H9 (cell line): ENCODE measurements around the gene VIPR2. TPM values are rescaled to one million over a fixed set of nuclear protein-coding genes. Genes with fewer than 3 reads are reported as not detected.

Experiments
- DNase-seq: peaks from one replicate; pipeline ENCODE4 v3.0.0-alpha.2; 2017
- H2AFZ ChIP-seq: one replicate; pipeline ENCODE4 v1.6.1; 2013; ENCODE audit warnings: mild to moderate bottlenecking, low read length, control low read depth, moderate library complexity
- H2AK5ac ChIP-seq: 2 replicates; pipeline ENCODE4 v1.6.1; 2013; ENCODE audit warnings: low read length, control low read depth, mixed read lengths; ENCODE audit not compliant: insufficient read length
- H2BK120ac ChIP-seq: one replicate; pipeline ENCODE4 v1.6.1; 2013; ENCODE audit warnings: low read depth, mild to moderate bottlenecking, low read length, control low read depth, inconsistent platforms; ENCODE audit not compliant: poor library complexity, severe bottlenecking
- H2BK12ac ChIP-seq: 2 replicates; pipeline ENCODE4 v1.6.1; 2013; ENCODE audit warnings: low read length, control low read depth, mixed read lengths, low read depth; ENCODE audit not compliant: insufficient read length
- H2BK15ac ChIP-seq: 2 replicates; pipeline ENCODE4 v1.6.1; 2013; ENCODE audit warnings: low read depth, low read length, control low read depth
- H2BK20ac ChIP-seq: one replicate; pipeline ENCODE4 v1.6.1; 2013; ENCODE audit warnings: low read depth, mild to moderate bottlenecking, low read length, control low read depth, inconsistent platforms; ENCODE audit not compliant: poor library complexity, severe bottlenecking
- H2BK5ac ChIP-seq: 2 replicates; pipeline ENCODE4 v1.6.1; 2013; ENCODE audit warnings: low read length, control low read depth, mixed read lengths; ENCODE audit not compliant: insufficient read length
- H3K14ac ChIP-seq: 2 replicates; pipeline ENCODE4 v1.6.1; 2013; ENCODE audit warnings: low read length, control low read depth; ENCODE audit not compliant: insufficient read depth
- H3K18ac ChIP-seq: 2 replicates; pipeline ENCODE4 v1.6.1; 2013; ENCODE audit warnings: low read depth, mild to moderate bottlenecking, mixed read lengths, low read length, control low read depth; ENCODE audit not compliant: insufficient read length
- H3K23ac ChIP-seq: 2 replicates; pipeline ENCODE4 v1.6.1; 2013; ENCODE audit warnings: low read length, control low read depth, mixed read lengths, low read depth; ENCODE audit not compliant: insufficient read length
- H3K23me2 ChIP-seq: 2 replicates; pipeline ENCODE4 v1.6.1; 2013; ENCODE audit warnings: low read depth, mild to moderate bottlenecking, mixed read lengths, low read length, control low read depth; ENCODE audit not compliant: insufficient read length, poor library complexity, severe bottlenecking
- H3K27ac ChIP-seq: 2 replicates; pipeline ENCODE4 v1.5.1; 2013; ENCODE audit warnings: low read length, control low read depth, mixed read lengths, low read depth; ENCODE audit not compliant: insufficient read length
- H3K27me3 ChIP-seq: 2 replicates; pipeline ENCODE4 v1.6.1; 2013; ENCODE audit warnings: low read length, control low read depth, inconsistent platforms; ENCODE audit not compliant: insufficient read depth
- H3K4ac ChIP-seq: 2 replicates; pipeline ENCODE4 v1.6.1; 2013; ENCODE audit warnings: low read depth, mild to moderate bottlenecking, control low read depth, inconsistent platforms, low read length, moderate library complexity
- H3K4me1 ChIP-seq: 2 replicates; pipeline ENCODE4 v1.6.1; 2013; ENCODE audit warnings: low read length, control low read depth, inconsistent platforms; ENCODE audit not compliant: insufficient read depth
- H3K4me2 ChIP-seq: 2 replicates; pipeline ENCODE4 v1.6.1; 2013; ENCODE audit warnings: low read length, control low read depth, mixed read lengths; ENCODE audit not compliant: insufficient read length, insufficient read depth
- H3K56ac ChIP-seq: 2 replicates; pipeline ENCODE4 v1.6.1; 2013; ENCODE audit warnings: low read depth, mild to moderate bottlenecking, mixed read lengths, low read length, control low read depth; ENCODE audit not compliant: insufficient read length
- H3K79me1 ChIP-seq: 2 replicates; pipeline ENCODE4 v1.6.1; 2013; ENCODE audit warnings: low read depth, mild to moderate bottlenecking, moderate library complexity, low read length, control low read depth, inconsistent platforms; ENCODE audit not compliant: insufficient read depth, poor library complexity, severe bottlenecking
- H3K79me2 ChIP-seq: 2 replicates; pipeline ENCODE4 v1.6.1; 2013; ENCODE audit warnings: low read length, control low read depth, inconsistent platforms; ENCODE audit not compliant: insufficient read depth
- H3K9ac ChIP-seq: 2 replicates; pipeline ENCODE4 v1.6.1; 2013; ENCODE audit warnings: low read length, control low read depth, mixed read lengths; ENCODE audit not compliant: insufficient read length; ENCODE audit errors: extremely low read depth
- H3K9me3 ChIP-seq: one replicate; pipeline ENCODE4 v1.6.1; 2013; ENCODE audit warnings: low read depth, low read length, inconsistent platforms; ENCODE audit not compliant: control insufficient read depth
- H3T11ph ChIP-seq: one replicate; pipeline ENCODE4 v1.6.1; 2013; ENCODE audit warnings: mild to moderate bottlenecking, low read length, control low read depth, inconsistent platforms
- H4K20me1 ChIP-seq: one replicate; pipeline ENCODE4 v1.6.1; 2013; ENCODE audit not compliant: control insufficient read depth, insufficient read length, insufficient read depth
- H4K5ac ChIP-seq: 2 replicates; pipeline ENCODE4 v1.6.1; 2013; ENCODE audit warnings: low read depth, mild to moderate bottlenecking, mixed read lengths, low read length, control low read depth; ENCODE audit not compliant: insufficient read length
- H4K8ac ChIP-seq: replicated peaks from 2 replicates; pipeline ENCODE4 v1.6.1; 2013; ENCODE audit warnings: low read length, control low read depth, mixed read lengths, low read depth; ENCODE audit not compliant: insufficient read length
- H4K91ac ChIP-seq: 2 replicates; pipeline ENCODE4 v1.6.1; 2013; ENCODE audit warnings: low read depth, mild to moderate bottlenecking, moderate library complexity, mixed read lengths, low read length, control low read depth; ENCODE audit not compliant: insufficient read length
- H3K27ac Mint-ChIP-seq, 3 experiments: 2 replicates in 2 of 3; 3 replicates in 1 of 3; pipeline ENCODE4 v1.8.0; 2020 to 2021; ENCODE audit warnings: mixed read lengths in 3 of 3, mild to moderate bottlenecking in 1 of 3, moderate library complexity in 1 of 3
- H3K27me3 Mint-ChIP-seq: 2 replicates; pipeline ENCODE4 v1.8.0; 2021; ENCODE audit warnings: low read depth, mild to moderate bottlenecking, moderate library complexity, mixed read lengths
- H3K36me3 Mint-ChIP-seq, 3 experiments: 2 replicates in 2 of 3; 3 replicates in 1 of 3; pipeline ENCODE4 v1.8.0; 2020 to 2021; ENCODE audit warnings: low read depth in 3 of 3, mixed read lengths in 3 of 3; ENCODE audit not compliant: insufficient read depth in 1 of 3
- H3K4me1 Mint-ChIP-seq, 2 experiments: 2 replicates each; pipeline ENCODE4 v1.8.0; 2020; ENCODE audit warnings: mixed read lengths in 2 of 2
- H3K4me3 Mint-ChIP-seq, 2 experiments: 2 replicates in 1 of 2; 3 replicates in 1 of 2; pipeline ENCODE4 v1.8.0; 2020 to 2021; ENCODE audit warnings: mild to moderate bottlenecking in 2 of 2, mixed read lengths in 2 of 2, moderate library complexity in 1 of 2
- H3K9me3 Mint-ChIP-seq, 2 experiments: 2 replicates in 1 of 2; 3 replicates in 1 of 2; pipeline ENCODE4 v1.8.0; 2020; ENCODE audit warnings: mild to moderate bottlenecking in 2 of 2, mixed read lengths in 2 of 2, moderate library complexity in 1 of 2
- CTCF ChIP-seq: fragments of 200-600 bp; sonication (generic); conservative IDR thresholded peaks from 3 replicates; pipeline ENCODE4 v1.8.0; 2021; ENCODE audit warnings: antibody characterized with exemption, mild to moderate bottlenecking
- WGBS: extraction: QIAGEN DNeasy Blood & Tissue Kit; methylation state at CpG from one replicate; pipeline ENCODE4 v1.1.7; 2013; ENCODE audit warnings: missing lambda C conversion rate, low lambda C conversion rate, mixed read lengths; ENCODE audit not compliant: insufficient read length; ENCODE audit errors: extremely low coverage; 5-methylcytosine and 5-hydroxymethylcytosine counted together
- total RNA-seq: library from RNA; stranded (reverse); gene quantifications from 2 replicates; pipeline ENCODE4 v1.2.1, GENCODE V29; 2021

VIPR2 gene
- total RNA-seq, 1 experiment from 2014 or later, result 1.6 TPM

- Histone ChIP-seq H3K4me2 (no peak overlapping the region), H2BK20ac (no peak overlapping the region), H3T11ph (no peak overlapping the region), H3K27me3 (no peaks in the 10 kb centered on the region), H4K5ac (no peak overlapping the region), H2AK5ac (no peak overlapping the region), H3K9ac (no peak overlapping the region), H2BK120ac (no peak overlapping the region), H2BK15ac (no peak overlapping the region), H4K8ac (no peak overlapping the region), H3K4me1 (no peaks in the 10 kb centered on the region), H3K56ac (no peak overlapping the region), H3K14ac (no peak overlapping the region), H4K20me1 (no peaks in the 10 kb centered on the region), H3K18ac (no peak overlapping the region), H2AFZ (no peak overlapping the region), H3K23me2 (no peaks in the 10 kb centered on the region), H3K23ac (no peak overlapping the region), H4K91ac (no peak overlapping the region), H3K79me2 (no peaks in the 10 kb centered on the region), H3K4ac (no peak overlapping the region), H2BK5ac (no peak overlapping the region), H2BK12ac (no peak overlapping the region), H3K27ac (no peak overlapping the region), H3K79me1 (no peaks in the 10 kb centered on the region), H3K9me3 (no peaks in the 10 kb centered on the region)
- H3K4me1 Mint-ChIP-seq, result no peaks in the 10 kb centered on the region; a peak in 1 of 4 replicates
- H3K27me3 Mint-ChIP-seq, result no peaks in the 10 kb centered on the region
- WGBS, result no CpG with 5 or more reads among the region's 16 CpGs
- H3K27ac Mint-ChIP-seq, result no peak overlapping the region
- no peaks in the 10 kb centered on the region for H3K9me3 Mint-ChIP-seq
- H3K4me3 Mint-ChIP-seq, result no peak overlapping the region
- H3K36me3 Mint-ChIP-seq, result no peaks in the 10 kb centered on the region
- TF ChIP-seq CTCF, result no peak
- DNase-seq, result peak; percentile 23
Observed at GRCh38 chr7:159094023-159094740, 50.5 kb downstream of the VIPR2 start.
